Stimulated activated CD4-positive, alpha-beta T cell treated with anti-CD3 and anti-CD28 coated beads, Interleukin-1b, Interleukin-23, amount 100 ng/mL, for 4 hours (primary cell): ENCODE data around the gene CACNA1C.

Experiments used
- DNase-seq, 2 donors: peaks; one replicate each; pipeline ENCODE4 v3.0.0-alpha.2; 2020; ENCODE audit warnings: low read depth in 2 of 2

CACNA1C gene

GRCh38 chr12:2343681-2344080 lies 290.9 kb downstream of the CACNA1C start:
- no peak for DNase-seq

- DNase-seq, result no peak
Measured at GRCh38 chr12:2344476-2344875, 291.7 kb downstream of the CACNA1C start.

DNA sequence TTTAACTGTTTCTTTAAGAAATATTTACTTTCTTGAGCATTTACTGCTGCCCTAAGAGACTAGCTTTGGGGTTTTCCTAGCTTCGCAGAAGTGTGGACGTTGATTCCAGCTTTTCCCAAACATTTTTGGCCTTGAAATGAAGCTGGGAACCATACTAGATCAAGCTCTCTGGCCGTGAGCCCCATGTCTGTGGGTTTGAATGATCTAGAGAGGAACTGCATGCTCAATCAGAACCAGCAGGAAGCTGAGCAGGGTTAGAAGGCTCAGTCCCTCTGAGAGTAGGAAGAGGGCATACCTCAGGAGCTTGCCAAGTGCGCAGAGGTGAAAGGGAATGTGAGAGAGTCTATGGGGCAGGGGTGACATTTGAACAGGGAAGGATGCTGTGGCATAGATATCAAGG lies 292.1 kb downstream of the CACNA1C start:
- DNase-seq, result no peak

GRCh38 chr12:2345902-2346301 lies 293.1 kb downstream of the CACNA1C start:
- DNase-seq, result no peak

GRCh38 chr12:2346416-2346815 lies 293.6 kb downstream of the CACNA1C start:
- DNase-seq, result no peak

- no peak for DNase-seq
Measured at GRCh38 chr12:2347137-2347843, 294.5 kb downstream of the CACNA1C start.

GRCh38 chr12:2347844-2348481 lies 295.2 kb downstream of the CACNA1C start:
- DNase-seq, result no peak

- DNase-seq, result no peak
Measured at GRCh38 chr12:2348482-2348852, 295.7 kb downstream of the CACNA1C start.

DNA sequence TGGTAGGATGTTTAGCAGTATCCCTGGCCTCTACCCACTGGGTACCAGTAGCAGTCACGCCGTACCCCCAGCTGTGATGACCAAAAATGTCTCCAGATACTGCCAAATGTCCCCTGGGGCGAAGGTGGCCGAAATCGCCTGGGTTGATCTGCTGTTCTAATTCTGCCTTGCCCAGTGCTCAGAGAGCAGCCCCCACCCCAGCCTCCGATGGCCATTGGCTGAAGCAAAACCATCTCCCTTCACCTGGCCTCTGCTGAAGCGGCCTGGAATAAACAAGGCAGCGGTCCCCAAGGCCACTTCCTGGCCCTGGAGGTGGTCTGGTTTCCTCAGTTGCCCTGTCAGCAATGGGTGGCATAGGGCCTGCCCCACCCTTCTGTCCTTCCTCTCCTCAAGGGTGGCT lies 298.4 kb downstream of the CACNA1C start:
- DNase-seq, result no peak

DNA sequence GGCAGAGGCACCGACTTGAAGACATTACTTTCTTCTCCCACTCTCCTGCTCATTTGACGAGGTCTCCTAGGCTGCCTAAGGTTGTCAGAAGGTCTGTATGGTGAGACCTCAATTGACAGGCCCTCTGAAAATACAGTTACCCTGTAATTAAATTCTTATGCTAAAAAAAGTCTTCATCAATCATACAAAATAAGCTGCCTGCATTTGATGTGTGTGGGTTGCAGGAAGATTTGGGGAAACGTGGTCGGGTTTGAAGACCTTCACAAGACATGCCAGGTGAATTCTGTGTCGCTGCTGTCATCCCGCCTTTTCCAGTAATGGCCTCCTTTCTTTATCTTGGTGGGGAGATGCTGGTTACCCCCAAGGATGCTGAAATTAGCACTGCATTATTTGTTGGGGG lies 299.4 kb downstream of the CACNA1C start:
- DNase-seq, result no peak

GRCh38 chr12:2353281-2353680 lies 300.5 kb downstream of the CACNA1C start:
- no peak for DNase-seq

- no peak for DNase-seq
Measured at GRCh38 chr12:2353691-2354090, 300.9 kb downstream of the CACNA1C start.

DNA sequence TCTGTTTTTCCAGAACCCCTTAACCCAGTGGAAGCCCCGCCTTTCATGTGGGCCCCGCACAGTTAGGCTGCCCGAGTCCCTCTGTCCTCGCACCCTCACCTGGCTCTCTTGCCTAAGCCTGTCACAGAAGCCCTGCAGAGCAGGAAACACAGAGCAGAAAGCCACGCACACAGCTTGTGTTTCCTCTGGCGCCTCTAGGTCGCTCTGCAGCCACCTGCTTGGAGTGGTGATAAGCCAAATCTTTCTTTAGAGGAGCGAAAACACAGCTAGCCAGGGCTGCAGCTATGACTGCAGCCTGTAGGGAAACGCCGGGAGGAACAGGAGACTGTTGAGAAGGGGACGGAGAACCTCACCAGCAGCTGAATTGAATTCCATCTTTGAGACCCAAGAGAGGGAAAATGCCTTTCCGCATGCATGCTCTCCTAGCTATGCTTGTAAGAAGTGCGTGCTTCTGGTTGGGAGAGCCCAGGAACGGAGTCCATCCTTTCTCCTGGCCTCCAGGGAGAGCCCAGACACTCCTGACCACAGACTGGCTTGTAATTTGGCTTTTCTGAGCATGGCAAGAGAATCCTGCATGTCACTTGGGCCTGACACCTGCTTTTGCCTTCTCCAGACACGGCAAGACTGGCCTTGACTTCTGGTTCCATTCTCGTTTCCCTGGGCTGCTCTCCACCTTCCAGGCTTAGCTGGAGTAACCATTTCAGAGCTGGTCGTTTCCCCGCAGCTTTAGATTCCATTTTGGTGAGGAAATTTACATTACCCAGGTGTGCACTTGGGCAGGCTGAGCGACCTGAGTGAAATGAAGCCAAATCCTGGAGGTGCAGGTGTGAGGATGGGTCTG lies 301.6 kb downstream of the CACNA1C start:
- no peak for DNase-seq

GRCh38 chr12:2355198-2355597 lies 302.4 kb downstream of the CACNA1C start:
- DNase-seq, result no peak

- no peak for DNase-seq
Measured at GRCh38 chr12:2355604-2356003, 302.8 kb downstream of the CACNA1C start.

DNA sequence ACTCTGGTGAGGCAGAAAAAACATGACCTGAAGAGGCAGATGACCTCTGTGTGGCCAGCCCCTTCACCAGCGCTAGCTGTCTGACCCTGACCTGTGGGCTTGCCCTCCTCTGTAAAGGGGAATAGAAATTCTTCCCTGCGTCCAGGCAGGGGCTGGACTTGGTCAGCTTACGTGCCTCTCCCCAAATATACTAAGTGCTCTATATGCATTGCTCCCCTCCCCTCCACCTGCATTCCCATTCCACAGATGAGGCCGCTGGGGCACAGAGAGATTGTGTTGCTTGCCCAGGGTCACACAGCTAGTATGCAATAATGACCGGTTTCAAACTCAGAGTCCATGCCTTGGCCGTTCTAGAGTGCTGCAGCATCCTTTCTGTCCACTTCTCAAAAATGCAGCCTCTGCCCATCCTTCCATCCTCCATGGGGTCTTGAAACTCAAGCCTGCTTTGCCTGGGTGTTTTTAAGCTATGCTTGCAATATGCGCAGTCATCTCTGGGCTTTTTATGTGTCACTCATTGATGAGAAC lies 303.9 kb downstream of the CACNA1C start:
- no peak for DNase-seq

GRCh38 chr12:2358986-2359658 lies 306.3 kb downstream of the CACNA1C start:
- no peak for DNase-seq

GRCh38 chr12:2359725-2360629 lies 307.2 kb downstream of the CACNA1C start:
- no peak for DNase-seq

DNA sequence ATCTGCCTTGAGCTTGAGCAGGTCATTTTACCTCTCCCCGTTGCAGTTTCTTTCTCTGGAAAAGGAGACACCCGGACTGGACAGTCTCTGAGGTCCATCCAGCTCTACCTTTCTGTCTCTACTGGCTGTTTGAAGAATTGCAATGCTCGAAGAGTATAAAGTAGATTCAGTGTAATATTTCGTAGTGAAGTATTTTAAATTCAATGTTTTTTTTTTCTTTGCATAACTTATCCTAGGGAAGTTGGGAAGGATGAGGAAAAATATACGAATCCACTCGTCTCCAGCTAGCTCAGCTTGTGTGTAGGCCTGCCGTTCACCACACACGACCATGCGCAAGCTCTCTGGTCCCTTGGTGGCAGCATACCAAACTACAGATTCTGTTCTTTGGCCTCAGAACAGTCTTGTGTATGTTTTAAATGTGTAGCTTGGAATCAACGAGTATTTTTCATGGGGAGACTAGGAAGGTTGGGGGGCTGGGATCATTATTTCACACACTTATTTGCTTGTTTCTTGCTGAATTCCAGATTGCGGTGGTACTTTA lies 307.9 kb downstream of the CACNA1C start:
- DNase-seq, result no peak

- DNase-seq, result no peak
Measured at GRCh38 chr12:2363836-2364609, 311.2 kb downstream of the CACNA1C start.
